ENCODE results near the gene FLOT1. TPM values are rescaled to one million over a fixed set of nuclear protein-coding genes. Genes with fewer than 3 reads are reported as not detected.

Gene FLOT1, protein sequence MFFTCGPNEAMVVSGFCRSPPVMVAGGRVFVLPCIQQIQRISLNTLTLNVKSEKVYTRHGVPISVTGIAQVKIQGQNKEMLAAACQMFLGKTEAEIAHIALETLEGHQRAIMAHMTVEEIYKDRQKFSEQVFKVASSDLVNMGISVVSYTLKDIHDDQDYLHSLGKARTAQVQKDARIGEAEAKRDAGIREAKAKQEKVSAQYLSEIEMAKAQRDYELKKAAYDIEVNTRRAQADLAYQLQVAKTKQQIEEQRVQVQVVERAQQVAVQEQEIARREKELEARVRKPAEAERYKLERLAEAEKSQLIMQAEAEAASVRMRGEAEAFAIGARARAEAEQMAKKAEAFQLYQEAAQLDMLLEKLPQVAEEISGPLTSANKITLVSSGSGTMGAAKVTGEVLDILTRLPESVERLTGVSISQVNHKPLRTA
- 100 and 118 TPM in 2 replicates for total RNA-seq

DNA sequence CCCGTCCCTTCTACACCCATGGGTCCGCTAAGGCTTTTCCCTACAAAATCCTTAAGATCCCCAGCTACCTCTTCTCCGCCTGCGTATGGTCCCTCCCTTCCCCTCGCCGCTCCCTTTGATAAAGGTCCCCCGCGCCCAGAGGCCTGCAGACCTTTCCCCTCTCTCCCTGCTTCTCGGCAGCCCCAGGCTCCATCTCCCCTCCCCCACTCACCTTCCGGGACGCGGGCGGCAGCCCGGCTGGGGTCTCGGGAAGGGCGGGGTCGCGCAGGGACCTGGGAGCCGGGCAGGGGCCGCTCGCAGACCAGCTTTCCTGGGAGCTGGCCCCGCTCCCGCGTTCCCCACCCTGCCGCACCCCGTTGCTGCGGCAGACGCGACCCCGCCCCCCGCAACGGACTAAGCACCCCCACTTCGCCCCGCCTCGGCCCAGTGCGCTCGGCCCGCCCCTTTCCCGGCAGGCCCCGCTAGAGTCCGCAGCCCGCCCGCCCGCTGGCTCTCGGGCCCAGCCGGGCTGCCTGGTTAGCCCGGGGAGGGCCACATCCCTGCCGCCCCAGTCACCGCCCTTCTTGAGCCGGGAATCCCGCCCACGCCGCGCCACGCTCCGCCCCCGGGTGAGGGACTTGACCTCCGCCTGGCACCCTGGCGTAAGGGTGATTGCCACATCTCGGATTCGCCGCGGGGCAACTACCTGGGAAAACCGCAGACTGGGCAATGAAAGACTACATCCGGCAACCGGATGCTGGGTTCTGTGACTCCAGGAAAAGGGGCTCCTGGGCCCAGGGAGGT is at the start of gene FLOT1:
FLOT1 (minus strand) TSS at position 372 of the 783 bp plus-strand sequence. CDS start 498 bp downstream, outside the sequence.

GRCh38 chr6:30744054-30744805 is 1.7 kb upstream of the FLOT1 start, which contains the start of gene IER3:
Gene IER3, minus strand, starts transcription at chr6:30744547. Its CDS starts 29 bp downstream, at chr6:30744518.

DNA sequence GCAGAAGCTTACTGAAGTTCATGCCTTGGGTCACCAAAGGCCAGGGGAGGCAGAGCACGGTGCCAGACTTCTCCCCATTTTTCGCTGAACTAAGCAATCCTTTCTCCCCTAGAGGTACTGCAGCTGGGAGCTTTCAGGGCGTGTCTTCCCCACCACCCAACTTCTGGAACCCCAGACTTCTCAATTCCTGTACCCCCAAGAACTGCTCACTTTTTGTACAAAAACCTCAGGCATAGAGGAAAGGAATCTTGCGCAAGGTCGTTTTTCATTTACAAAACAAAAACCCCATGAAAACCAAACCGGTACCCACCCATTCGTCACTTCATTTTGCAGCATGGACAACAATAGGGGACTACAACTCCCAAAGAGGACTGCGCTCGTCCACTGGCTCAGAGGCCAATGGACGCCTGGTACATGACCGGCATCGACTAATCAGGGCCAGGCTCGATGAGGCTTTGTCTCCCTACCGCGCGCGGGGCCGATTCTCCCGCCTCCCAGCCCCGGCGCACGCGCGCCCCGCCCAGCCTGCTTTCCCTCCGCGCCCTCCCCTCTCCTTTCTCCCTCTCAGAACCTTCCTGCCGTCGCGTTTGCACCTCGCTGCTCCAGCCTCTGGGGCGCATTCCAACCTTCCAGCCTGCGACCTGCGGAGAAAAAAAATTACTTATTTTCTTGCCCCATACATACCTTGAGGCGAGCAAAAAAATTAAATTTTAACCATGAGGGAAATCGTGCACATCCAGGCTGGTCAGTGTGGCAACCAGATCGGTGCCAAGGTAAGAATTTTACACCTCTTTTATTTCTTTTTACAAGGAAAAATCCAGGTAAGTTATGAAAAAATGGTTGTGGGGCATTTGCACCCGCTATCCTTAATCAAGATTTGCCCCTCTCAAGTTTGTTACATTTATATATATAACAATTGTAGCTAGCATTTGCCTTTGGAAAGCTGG is 22.4 kb downstream of the FLOT1 start, which contains the start of gene TUBB:
TUBB (plus strand) TSS at position 562 of the 947 bp plus-strand sequence; CDS start at position 717, 155 bp downstream.

DNA sequence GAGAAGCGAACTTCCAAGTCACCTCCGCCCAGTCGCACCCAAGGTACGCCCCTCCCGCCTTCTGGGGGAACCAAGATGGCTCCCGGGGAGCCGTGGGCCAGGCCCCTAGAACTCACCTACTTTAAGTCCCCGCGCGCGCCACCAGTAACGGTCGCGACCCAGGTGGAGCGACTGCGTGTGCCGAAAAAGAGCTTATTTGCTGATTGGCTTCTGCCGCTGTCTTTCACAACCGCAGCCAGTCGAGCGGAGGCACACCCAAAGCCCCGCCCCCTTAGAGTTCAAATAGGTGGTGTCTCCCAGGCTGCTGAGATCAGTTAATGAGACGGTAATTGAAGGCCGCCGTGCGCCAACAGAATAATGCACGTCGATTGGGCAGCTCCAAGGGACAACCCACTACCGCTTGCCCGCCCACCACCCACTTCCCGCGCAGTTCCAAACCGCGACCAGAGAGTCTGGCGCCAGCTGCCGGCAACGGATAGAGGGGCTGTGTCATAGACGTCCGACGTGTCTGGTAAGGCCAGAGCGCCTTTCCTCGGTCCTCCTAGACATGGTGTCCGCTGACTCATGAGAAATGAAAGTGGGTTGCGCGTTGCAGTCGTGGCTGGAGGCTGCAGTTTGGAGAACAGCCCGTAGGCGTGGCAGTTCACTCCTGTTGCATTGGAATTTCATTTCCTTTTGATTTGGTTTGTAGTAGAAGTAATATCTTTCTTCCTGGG is 25.2 kb downstream of the FLOT1 start, which contains the start of gene MDC1:
MDC1 (minus strand) TSS at position 153 of the 716 bp plus-strand sequence. CDS start 2,106 bp downstream, outside the sequence.

GRCh38 chr6:30690403-30691207 is 51.9 kb downstream of the FLOT1 start, which contains the start of gene NRM:
Gene NRM, minus strand, starts transcription at chr6:30690984. Its CDS starts 10 bp downstream, at chr6:30690974.

DNA sequence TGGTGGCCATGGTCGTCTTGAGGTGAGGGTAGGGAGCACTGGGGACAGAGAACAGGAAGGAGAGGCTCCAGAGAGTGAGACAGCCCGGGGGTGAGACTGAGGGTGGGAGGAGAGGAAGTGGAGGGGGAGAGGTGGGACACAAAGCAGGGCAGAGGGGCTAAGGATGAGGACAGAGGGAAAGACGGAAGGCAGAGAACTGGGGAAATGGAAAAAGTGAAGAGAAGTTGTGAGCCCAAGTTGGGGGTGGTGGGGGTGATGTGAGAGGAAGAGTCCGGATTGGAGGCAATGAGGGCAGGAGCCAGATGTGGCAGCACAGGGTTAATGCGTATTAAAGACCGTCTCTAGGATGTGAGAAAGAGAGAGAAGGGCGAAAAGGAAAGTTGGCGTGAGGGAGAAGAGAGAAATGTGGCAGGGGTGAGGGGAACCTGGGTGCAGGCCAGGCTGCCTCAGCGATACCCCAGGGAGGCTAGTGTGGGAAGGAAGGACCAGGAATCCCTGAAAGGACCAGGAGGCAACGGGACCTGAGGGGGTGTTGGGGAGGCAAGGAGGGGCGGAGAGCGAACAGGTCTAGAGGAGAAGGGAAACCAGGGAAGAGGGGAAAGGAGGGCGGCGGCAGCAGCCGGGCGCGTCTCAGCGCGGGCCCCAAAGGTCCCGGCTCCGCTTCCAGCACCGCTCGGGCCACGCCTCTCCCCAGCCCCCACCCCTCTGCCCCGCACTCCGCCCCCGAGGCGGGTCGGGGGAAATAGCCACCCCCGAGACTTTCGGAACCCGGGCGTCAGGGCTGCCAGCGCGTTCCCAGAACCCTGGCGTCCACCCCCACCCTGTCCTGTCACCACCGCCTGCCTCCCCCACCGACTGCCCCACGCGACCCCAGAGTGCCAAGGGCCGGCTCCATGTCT is 56.2 kb downstream of the FLOT1 start, which contains the start of gene PPP1R18:
PPP1R18 (minus strand) TSS at position 637 of the 899 bp plus-strand sequence; CDS start at position 10, 627 bp downstream.

Other genes with a start within 250 kb of the FLOT1 start
- gene GNL1, start 186.2 kb downstream of the FLOT1 start, total RNA-seq: 33.7 and 55.1 TPM in 2 replicates
- 10.2 and 17.4 TPM in 2 replicates for gene PRR3, start 185.4 kb downstream of the FLOT1 start, total RNA-seq
- gene ABCF1, start 171.2 kb downstream of the FLOT1 start, total RNA-seq: 31.8 and 33.6 TPM in 2 replicates
- 19.9 and 59.6 TPM in 2 replicates for gene PPP1R10, start 125.4 kb downstream of the FLOT1 start, total RNA-seq
- gene MRPS18B, start 124.8 kb downstream of the FLOT1 start, total RNA-seq: 66.7 and 68.2 TPM in 2 replicates
- gene ATAT1, start 115.8 kb downstream of the FLOT1 start, total RNA-seq: 3.8 and 3.9 TPM in 2 replicates
- 7.6 and 9.7 TPM in 2 replicates for gene C6orf136, start 95.6 kb downstream of the FLOT1 start, total RNA-seq
- gene DHX16, start 69.7 kb downstream of the FLOT1 start, total RNA-seq: 24.9 and 25.2 TPM in 2 replicates
- 53.7 and 67.1 TPM in 2 replicates for gene PPP1R18, start 56.0 kb downstream of the FLOT1 start, total RNA-seq
- 16.5 TPM in 2 replicates for gene NRM, start 51.7 kb downstream of the FLOT1 start, total RNA-seq
- gene MDC1, start 25.4 kb downstream of the FLOT1 start, total RNA-seq: 10.8 and 11.2 TPM in 2 replicates
- 514 and 1,241 TPM in 2 replicates for gene TUBB, start 22.3 kb downstream of the FLOT1 start, total RNA-seq
- 92.7 and 292 TPM in 2 replicates for gene IER3, start 1.9 kb upstream of the FLOT1 start, total RNA-seq
- 24.4 and 36.8 TPM in 2 replicates for gene DDR1, start 141.8 kb upstream of the FLOT1 start, total RNA-seq
- 12.3 and 22.7 TPM in 2 replicates for gene GTF2H4, start 165.5 kb upstream of the FLOT1 start, total RNA-seq
- gene VARS2, start 171.6 kb upstream of the FLOT1 start, total RNA-seq: 14.1 and 14.5 TPM in 2 replicates
- not detected in 2 replicates for gene SFTA2, start 189.5 kb upstream of the FLOT1 start, total RNA-seq
- gene MUCL3, start 198.3 kb upstream of the FLOT1 start, total RNA-seq: not detected in 2 replicates
- gene MUC21, start 241.0 kb upstream of the FLOT1 start, total RNA-seq: not detected in 2 replicates

Measured in epithelial cell of alveolus of lung (primary cell).